Measurements from ENCODE around the gene MEP1A.

DNA sequence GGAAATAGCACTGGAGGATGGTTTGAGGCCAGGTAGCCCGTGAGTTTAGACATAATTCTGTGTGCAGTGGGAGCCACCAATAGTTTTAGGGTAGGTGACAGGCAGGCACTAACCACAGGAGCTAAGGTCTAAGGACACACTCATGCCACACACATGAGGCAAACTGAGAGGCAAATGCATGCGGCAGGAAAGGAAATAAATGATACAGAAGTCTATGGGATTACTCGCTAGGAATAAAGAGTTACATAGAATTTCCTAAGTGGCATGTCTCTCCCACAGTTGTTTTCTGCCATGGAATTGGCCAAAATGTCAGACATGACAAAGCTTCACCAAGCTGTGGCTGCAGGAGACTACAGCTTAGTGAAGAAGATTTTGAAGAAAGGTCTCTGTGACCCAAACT, 41.5 kb upstream of the MEP1A start:
- TF ChIP-seq, protein P1, sequence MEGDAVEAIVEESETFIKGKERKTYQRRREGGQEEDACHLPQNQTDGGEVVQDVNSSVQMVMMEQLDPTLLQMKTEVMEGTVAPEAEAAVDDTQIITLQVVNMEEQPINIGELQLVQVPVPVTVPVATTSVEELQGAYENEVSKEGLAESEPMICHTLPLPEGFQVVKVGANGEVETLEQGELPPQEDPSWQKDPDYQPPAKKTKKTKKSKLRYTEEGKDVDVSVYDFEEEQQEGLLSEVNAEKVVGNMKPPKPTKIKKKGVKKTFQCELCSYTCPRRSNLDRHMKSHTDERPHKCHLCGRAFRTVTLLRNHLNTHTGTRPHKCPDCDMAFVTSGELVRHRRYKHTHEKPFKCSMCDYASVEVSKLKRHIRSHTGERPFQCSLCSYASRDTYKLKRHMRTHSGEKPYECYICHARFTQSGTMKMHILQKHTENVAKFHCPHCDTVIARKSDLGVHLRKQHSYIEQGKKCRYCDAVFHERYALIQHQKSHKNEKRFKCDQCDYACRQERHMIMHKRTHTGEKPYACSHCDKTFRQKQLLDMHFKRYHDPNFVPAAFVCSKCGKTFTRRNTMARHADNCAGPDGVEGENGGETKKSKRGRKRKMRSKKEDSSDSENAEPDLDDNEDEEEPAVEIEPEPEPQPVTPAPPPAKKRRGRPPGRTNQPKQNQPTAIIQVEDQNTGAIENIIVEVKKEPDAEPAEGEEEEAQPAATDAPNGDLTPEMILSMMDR (IDR thresholded peaks at IDR 0.05; ENCODE audit: insufficient read depth, low read length), result no peak
- TF ChIP-seq SPI1 (IDR thresholded peaks at IDR 0.05; ENCODE audit: borderline replicate concordance, low read depth), result no peak
- TF ChIP-seq POLR2AphosphoS5 (IDR thresholded peaks at IDR 0.05; ENCODE audit: low read depth), result no peak
- TF ChIP-seq, protein P2, sequence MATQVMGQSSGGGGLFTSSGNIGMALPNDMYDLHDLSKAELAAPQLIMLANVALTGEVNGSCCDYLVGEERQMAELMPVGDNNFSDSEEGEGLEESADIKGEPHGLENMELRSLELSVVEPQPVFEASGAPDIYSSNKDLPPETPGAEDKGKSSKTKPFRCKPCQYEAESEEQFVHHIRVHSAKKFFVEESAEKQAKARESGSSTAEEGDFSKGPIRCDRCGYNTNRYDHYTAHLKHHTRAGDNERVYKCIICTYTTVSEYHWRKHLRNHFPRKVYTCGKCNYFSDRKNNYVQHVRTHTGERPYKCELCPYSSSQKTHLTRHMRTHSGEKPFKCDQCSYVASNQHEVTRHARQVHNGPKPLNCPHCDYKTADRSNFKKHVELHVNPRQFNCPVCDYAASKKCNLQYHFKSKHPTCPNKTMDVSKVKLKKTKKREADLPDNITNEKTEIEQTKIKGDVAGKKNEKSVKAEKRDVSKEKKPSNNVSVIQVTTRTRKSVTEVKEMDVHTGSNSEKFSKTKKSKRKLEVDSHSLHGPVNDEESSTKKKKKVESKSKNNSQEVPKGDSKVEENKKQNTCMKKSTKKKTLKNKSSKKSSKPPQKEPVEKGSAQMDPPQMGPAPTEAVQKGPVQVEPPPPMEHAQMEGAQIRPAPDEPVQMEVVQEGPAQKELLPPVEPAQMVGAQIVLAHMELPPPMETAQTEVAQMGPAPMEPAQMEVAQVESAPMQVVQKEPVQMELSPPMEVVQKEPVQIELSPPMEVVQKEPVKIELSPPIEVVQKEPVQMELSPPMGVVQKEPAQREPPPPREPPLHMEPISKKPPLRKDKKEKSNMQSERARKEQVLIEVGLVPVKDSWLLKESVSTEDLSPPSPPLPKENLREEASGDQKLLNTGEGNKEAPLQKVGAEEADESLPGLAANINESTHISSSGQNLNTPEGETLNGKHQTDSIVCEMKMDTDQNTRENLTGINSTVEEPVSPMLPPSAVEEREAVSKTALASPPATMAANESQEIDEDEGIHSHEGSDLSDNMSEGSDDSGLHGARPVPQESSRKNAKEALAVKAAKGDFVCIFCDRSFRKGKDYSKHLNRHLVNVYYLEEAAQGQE (IDR thresholded peaks at IDR 0.05; ENCODE audit: insufficient replicate concordance, low read depth), result no peak
- TF ChIP-seq GABPA (IDR thresholded peaks at IDR 0.05; ENCODE audit: low read depth), result no peak

Measured in HL-60 (cell line).